Measurements from ENCODE around the gene ITGAV.

DNA sequence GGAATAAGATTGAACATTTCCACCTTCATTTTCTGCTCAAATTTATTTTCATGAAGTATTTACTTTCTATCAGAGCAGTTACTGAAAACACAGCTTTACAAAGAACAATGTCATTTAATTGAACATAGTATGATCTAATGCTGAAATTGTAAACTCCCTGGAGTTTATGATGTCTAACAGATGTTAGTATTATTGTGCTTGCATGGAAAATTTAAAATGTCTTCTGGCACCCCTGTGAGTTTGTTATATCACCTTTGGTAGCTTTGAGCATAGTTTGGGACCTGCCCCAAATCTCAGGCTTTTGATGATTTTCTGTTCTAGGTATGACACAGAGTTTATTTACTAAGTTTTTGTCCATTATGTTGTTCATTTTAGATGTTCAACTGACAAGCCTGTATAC is 132.1 kb downstream of the ITGAV start:
- TF ChIP-seq POLR2A (IDR thresholded peaks at IDR 0.05) = no peak
- TF ChIP-seq, protein P1, sequence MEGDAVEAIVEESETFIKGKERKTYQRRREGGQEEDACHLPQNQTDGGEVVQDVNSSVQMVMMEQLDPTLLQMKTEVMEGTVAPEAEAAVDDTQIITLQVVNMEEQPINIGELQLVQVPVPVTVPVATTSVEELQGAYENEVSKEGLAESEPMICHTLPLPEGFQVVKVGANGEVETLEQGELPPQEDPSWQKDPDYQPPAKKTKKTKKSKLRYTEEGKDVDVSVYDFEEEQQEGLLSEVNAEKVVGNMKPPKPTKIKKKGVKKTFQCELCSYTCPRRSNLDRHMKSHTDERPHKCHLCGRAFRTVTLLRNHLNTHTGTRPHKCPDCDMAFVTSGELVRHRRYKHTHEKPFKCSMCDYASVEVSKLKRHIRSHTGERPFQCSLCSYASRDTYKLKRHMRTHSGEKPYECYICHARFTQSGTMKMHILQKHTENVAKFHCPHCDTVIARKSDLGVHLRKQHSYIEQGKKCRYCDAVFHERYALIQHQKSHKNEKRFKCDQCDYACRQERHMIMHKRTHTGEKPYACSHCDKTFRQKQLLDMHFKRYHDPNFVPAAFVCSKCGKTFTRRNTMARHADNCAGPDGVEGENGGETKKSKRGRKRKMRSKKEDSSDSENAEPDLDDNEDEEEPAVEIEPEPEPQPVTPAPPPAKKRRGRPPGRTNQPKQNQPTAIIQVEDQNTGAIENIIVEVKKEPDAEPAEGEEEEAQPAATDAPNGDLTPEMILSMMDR (IDR thresholded peaks at IDR 0.05) = no peak
